ENCODE results near the gene RAB23.

GRCh38 chr6:57159127-57159526 is 63.0 kb downstream of the RAB23 start:
- TF ChIP-seq CTCF (IDR thresholded peaks at IDR 0.05; ENCODE audit: borderline replicate concordance, extremely low read depth, low read length, poor library complexity, severe bottlenecking) (no peak), EZH2 (IDR thresholded peaks at IDR 0.05; ENCODE audit: borderline replicate concordance, low read depth, low read length, severe bottlenecking) (no peak)
